Activated T-cell treated with anti-CD3 and anti-CD28 coated beads for 24 hours (primary cell): Measurements from ENCODE around the gene GOLGA8J.
"Not testable (repeated sequence)": the region's sequence is repeated elsewhere in the genome, so short reads cannot be mapped to it uniquely, and the experiment has no call there.

Source experiments
- DNase-seq: peaks from one replicate; pipeline ENCODE4 v3.0.0-alpha.2; 2020; ENCODE audit warnings: low read depth

The GOLGA8J gene

GRCh38 chr15:30073915-30074314, 8.8 kb upstream of the GOLGA8J start:
- DNase-seq: no peak

DNA sequence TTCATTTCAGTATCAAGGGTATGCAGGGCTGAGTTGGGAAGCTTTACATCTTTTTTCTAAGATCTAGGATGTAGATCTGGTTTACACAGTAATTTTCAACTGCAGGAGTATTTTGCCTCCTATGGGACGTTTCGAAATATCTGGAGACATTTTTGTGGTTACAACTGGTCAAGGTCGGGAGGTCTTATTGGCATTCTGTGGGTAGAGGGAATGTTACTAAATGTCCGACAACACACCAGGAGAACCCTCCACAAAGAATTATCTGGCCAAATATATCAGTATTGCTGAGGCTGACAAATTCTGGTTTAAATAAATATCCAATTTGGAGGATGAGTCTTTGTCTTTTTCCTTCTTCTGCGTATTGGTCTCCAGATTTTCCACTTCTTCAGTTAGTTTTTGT, 1.9 kb upstream of the GOLGA8J start:
- DNase-seq: not testable (repeated sequence)

DNA sequence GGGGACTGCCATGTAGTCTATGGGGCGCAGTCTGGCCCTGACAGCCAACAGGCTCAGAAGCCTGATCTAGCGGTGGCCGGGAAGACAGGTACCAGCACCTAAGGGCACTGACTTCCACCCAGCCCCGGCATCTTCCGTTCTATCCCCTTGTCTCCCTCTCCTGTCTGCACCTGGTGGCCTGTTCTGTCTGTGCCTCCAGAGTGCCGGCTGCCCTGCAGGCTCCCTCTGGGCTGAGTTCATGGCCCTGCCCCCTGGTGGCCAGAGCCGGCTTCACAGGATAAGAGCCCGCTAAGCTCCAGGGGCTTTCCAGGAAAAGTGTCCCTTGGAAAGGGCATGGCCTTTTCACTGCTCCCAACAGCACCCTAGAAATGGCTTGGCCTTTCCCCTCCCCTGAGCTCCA, 15.1 kb downstream of the GOLGA8J start:
- not testable (repeated sequence) for DNase-seq

DNA sequence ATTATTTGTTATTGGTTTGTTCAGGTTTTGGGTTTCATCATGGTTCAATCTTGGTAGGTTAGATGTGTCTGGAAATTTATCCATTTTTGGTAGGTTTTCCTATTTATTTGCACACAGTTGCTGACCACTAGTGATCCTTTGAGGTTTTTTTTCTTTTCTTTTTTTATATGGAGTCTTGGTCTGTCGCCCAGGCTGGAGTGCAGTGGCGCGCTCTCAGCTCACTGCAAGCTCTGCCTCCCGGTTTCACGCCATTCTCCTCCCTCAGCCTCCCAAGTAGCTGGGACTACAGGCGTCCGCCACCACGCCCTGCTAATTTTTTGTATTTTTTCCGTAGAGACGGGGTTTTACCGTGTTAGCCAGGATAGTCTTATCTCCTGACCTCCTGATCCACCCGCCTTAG, 20.1 kb downstream of the GOLGA8J start:
- DNase-seq: not testable (repeated sequence)

- DNase-seq: not testable (repeated sequence)
Observed at GRCh38 chr15:30103941-30104507, 21.3 kb downstream of the GOLGA8J start.

- DNase-seq: not testable (repeated sequence)
Observed at GRCh38 chr15:30110591-30110990, 27.8 kb downstream of the GOLGA8J start.

GRCh38 chr15:30130066-30130465, 47.3 kb downstream of the GOLGA8J start:
- not testable (repeated sequence) for DNase-seq

DNA sequence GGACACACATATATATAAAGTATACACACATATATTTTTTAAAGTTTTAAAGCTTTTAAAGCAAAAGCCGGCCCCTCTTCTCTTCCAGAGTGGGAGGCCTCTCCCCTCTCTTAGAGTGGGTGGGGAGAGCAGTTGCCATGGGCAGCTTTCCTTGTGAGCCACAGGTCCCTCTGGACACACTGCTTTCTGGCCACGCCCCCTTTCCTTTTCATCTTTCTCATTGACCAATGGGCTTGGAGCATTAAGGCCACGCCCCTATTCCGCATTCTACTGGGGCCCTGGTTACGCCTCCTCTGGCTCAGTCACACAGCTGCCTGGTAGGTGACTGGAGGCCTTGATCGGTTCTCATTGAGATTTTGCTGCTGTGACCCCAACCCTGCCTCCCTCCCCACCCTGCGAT, 52.0 kb downstream of the GOLGA8J start, which contains the start of gene GOLGA8T:
Gene GOLGA8T, plus strand, starts transcription at position 301 of the 400 bp plus-strand sequence. Its CDS starts 98 bp downstream, at position 399.
- not testable (repeated sequence) for DNase-seq
